GM06990 (cell line): ENCODE measurements around the gene MTG2.

Source experiments
- DNase-seq: peaks from one replicate; pipeline ENCODE4 v3.0.0-alpha.2; 2011; ENCODE audit not compliant: insufficient read length; ENCODE audit errors: extremely low read depth
- H3K27me3 ChIP-seq: replicated peaks from 2 replicates; pipeline ENCODE4 v1.6.0; 2011; ENCODE audit warnings: low read length; ENCODE audit not compliant: control insufficient read depth, insufficient read depth
- H3K36me3 ChIP-seq: 2 replicates; pipeline ENCODE4 v1.5.1; 2011; ENCODE audit warnings: low read length; ENCODE audit not compliant: control insufficient read depth, insufficient read depth
- H3K4me3 ChIP-seq: replicated peaks from 2 replicates; pipeline ENCODE4 v1.5.1; 2011; ENCODE audit warnings: low read depth, mild to moderate bottlenecking, control low read depth, low read length
- CTCF ChIP-seq: IDR thresholded peaks from 2 replicates; pipeline ENCODE4 v1.5.1; 2011; ENCODE audit warnings: low read length, control low read depth, mild to moderate bottlenecking, inconsistent platforms; ENCODE audit not compliant: insufficient read depth, poor library complexity, severe bottlenecking

MTG2 gene

DNA sequence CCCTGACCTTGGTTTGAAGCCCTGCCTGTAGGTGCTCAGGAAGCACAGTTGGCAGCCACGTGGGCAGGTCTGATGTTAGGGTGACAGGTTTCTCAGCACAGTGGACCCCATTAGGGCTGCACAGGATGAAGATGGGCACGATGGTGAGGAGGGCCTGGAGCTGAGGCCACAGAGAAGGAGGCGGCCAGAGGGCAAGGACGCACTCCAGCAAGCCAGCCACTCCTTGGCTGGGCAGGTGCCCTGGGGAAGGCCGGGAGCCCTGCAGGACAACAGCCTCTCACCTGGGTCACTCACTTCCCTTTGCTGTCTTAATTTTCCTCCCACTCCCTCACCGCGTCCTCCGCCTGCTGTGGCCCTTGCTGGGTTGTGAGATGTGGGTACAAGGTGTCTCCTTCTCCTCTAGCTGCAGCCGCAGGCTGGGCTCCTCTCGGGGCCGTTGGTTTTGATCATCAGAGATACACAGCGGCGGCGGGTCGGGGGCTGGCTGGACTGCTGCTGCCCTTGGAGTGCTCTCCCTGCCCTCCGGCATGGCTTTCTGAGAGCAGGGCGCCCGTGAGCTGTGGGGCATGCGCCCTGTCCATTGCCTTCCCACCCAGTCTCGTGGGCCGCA, 61.2 kb downstream of the MTG2 start:
- Histone ChIP-seq H3K36me3 (peaks cover 3% of the 10 kb centered on the region), H3K4me3 (no peak overlapping the region), H3K27me3 (no peaks in the 10 kb centered on the region)
- no peak for TF ChIP-seq CTCF
- DNase-seq = no peak

GRCh38 chr20:62244644-62245108, 61.8 kb downstream of the MTG2 start:
- H3K36me3 ChIP-seq = peaks cover 3% of the 10 kb centered on the region

DNA sequence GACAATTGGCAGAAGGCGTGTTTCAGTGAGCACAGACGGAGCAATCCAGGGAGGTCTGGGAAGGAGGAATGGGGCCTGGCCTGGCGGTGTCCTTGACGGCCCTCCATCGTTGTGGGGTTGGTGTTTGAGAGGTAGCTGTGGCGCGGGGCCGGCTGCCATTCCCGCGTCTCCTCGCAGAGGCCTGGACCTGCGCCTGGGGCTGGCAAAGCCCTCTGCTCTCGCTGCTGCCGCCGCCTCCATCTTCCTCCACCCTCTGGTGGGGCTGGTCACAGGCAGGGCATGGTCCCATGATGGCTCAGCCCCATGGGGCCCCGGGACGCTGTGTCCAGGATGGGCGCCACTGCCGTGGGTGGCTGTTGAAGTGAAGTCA, 63.1 kb downstream of the MTG2 start:
- peaks cover 3% of the 10 kb centered on the region for H3K36me3 ChIP-seq
- no peaks in the 10 kb centered on the region for H3K27me3 ChIP-seq
- no peak overlapping the region for H3K4me3 ChIP-seq
- TF ChIP-seq CTCF = no peak
- no peak for DNase-seq

More at GRCh38 chr20:62244644-62245108, 61.8 kb downstream of the MTG2 start:
- H3K27me3 ChIP-seq = no peaks in the 10 kb centered on the region
- TF ChIP-seq CTCF = no peak
- DNase-seq = no peak
- H3K4me3 ChIP-seq = no peak overlapping the region

DNA sequence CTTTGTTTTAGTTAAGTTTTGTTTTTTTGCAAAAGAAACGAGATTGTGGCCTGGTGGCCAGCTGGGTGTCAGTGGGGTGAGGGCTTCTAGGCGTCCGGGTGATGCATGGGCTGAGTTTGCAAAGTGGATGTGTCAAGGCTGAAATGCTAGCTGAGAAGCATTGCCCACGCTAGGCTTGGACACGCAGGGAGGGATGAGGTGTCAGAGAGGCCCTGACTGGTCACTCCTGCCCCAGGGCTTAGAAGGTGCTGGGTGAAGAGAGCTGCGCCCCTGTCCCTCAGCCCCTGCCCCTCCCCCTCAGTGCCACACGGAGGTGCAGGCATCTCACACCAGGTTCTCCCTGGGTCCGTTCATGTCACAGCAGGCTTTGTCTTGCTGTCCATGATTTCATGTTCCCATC, 63.6 kb downstream of the MTG2 start:
- Histone ChIP-seq H3K36me3 (peaks cover 3% of the 10 kb centered on the region), H3K27me3 (no peaks in the 10 kb centered on the region), H3K4me3 (no peak overlapping the region)
- no peak for DNase-seq
- TF ChIP-seq CTCF = no peak

DNA sequence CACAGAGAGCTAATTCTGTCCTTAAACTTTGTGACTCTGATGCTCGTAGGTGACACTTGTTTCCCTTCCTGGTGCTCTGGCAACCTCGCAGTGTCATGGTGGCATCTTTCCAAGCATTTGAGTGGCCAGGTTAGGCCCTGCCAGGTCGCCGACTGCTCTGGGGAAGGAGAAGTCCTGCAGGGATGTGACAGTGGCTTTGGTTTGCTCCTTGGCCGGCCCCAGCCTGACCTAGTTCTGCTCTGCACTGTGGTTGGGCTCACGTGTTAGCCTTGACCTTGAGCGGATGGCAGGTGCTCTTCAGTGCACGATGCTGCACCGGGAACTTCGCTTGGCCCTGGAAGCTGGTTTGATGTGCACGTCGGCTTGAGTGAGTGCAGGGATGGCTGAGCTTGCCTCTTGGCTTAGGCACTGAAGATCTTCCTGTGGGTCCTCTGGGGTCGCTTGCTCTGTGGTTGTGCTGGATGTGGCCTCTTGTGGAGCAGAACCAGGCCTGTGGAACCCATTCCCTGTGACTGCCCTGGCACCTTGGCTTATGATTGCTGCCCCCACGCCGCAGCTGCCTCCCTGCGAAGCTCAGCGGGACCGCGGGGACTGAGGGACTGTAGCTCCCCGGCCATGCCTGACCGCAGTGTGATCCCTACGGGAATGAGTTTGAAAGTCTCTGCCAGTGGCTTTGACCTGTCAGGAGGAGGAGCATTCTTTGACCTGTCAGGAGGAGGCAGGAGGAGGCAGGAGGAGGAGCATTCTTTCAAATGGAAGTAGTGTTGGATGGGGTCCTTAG, 64.2 kb downstream of the MTG2 start:
- H3K4me3 ChIP-seq = no peak overlapping the region
- TF ChIP-seq CTCF = no peak
- H3K36me3 ChIP-seq = peaks cover 3% of the 10 kb centered on the region
- H3K27me3 ChIP-seq = no peaks in the 10 kb centered on the region
- no peak for DNase-seq
